Upper lobe of left lung (tissue), 6 donors: Measurements from ENCODE around the gene STK36. TPM values are rescaled to one million over a fixed set of nuclear protein-coding genes. Genes with fewer than 3 reads are reported as not detected.

Source experiments
- ATAC-seq, 2 donors: fragments of 200-7000 bp; cut with Tn5 transposase; one replicate each; pipeline ENCODE4 v1.9.1; 2022; ENCODE audit warnings: mild to moderate bottlenecking in 2 of 2, moderate library complexity in 2 of 2; ENCODE audit not compliant: low FRiP score in 2 of 2
- DNase-seq, 2 donors: peaks; one replicate each; pipeline ENCODE4 v3.0.0-alpha.2; 2019 to 2020
- H3K27ac ChIP-seq, 4 donors: fragments of 200-600 bp; sonication (generic); one replicate each; pipeline ENCODE4 v1.5.1; 2016 to 2019
- H3K27me3 ChIP-seq, 4 donors: fragments of 200-600 bp; sonication (generic); one replicate each; pipeline ENCODE4 v1.5.1; 2017 to 2019
- H3K36me3 ChIP-seq, 4 donors: fragments of 200-600 bp; sonication (generic); one replicate each; pipeline ENCODE4 v1.5.1; 2016 to 2019
- H3K4me1 ChIP-seq, 4 donors: fragments of 200-600 bp; sonication (generic); one replicate each; pipeline ENCODE4 v1.5.1; 2018 to 2019
- H3K4me3 ChIP-seq, 4 donors: fragments of 200-600 bp; sonication (generic); one replicate each; pipeline ENCODE4 v1.5.1; 2017 to 2019; ENCODE audit warnings: mild to moderate bottlenecking in 2 of 4, moderate library complexity in 1 of 4
- H3K9me3 ChIP-seq, 4 donors: fragments of 200-600 bp; sonication (generic); one replicate each; pipeline ENCODE4 v1.5.1; 2018 to 2019
- CTCF ChIP-seq, 6 experiments: fragments of 450-650 bp in 4 of 6; fragments of 200-600 bp in 2 of 6; sonication (generic) in 2 of 6; IDR thresholded peaks; one replicate each; pipeline ENCODE4 v1.5.1; 2016 to 2019; ENCODE audit warnings: antibody characterized with exemption in 6 of 6
- EP300 ChIP-seq, 4 donors: sonication (generic); formaldehyde crosslinking; IDR thresholded peaks; one replicate each; pipeline ENCODE4 v1.5.1; 2017; ENCODE audit warnings: antibody characterized with exemption in 4 of 4, control low read depth in 2 of 4
- POLR2A ChIP-seq, 4 donors: fragments of 450-650 bp; IDR thresholded peaks; one replicate each; pipeline ENCODE4 v1.5.1; 2016 to 2017; ENCODE audit warnings: antibody characterized with exemption in 4 of 4, mild to moderate bottlenecking in 2 of 4
- POLR2AphosphoS5 ChIP-seq, 2 donors: sonication (generic); formaldehyde crosslinking; IDR thresholded peaks; one replicate each; pipeline ENCODE4 v1.5.1; 2017; ENCODE audit warnings: antibody characterized with exemption in 2 of 2
- WGBS, 2 donors: methylation state at CpG; one replicate each; pipeline ENCODE4 v1.1.5; 2017 to 2018; 5-methylcytosine and 5-hydroxymethylcytosine counted together
- total RNA-seq, 6 donors: library from RNA; depleted of rRNA in 4 of 6; stranded (reverse); fragments of >200 nt in 4 of 6; gene quantifications; one replicate each; pipeline versions ENCODE4 v1.1.0 to v1.2.1, GENCODE V29; 2016 to 2021
- donor health status: DM: no; HTN: no; CAD: no; lungs with moderate emphysema.
- donor health status: DM: no; HTN: yes; CAD: no; lungs with severe emphysema.

The STK36 gene
- total RNA-seq, 6 donors from 2014 or later, result 21.3 to 153 (median 36.8) TPM

GRCh38 chr2:218703341-218703740, 31.5 kb downstream of the STK36 start:
- H3K27ac ChIP-seq, result no peak overlapping the region
- TF ChIP-seq EP300 (IDR thresholded peaks at IDR 0.05) (no peak), POLR2A (IDR thresholded peaks at IDR 0.05) (no peak)
- DNase-seq (no peak), ATAC-seq (no peak)
- no peaks in the 10 kb centered on the region for H3K4me1 ChIP-seq
- WGBS, 2 donors, result 68 to 85% methylated on average over 4 of the region's 4 CpGs
- H3K27me3 ChIP-seq, result no peaks in the 10 kb centered on the region
- no peaks in the 10 kb centered on the region for H3K9me3 ChIP-seq
- no peak overlapping the region for H3K4me3 ChIP-seq
- H3K36me3 ChIP-seq, result peaks cover 0 to 23% (median 6%) of the 10 kb centered on the region in 4 donors

- WGBS, 2 donors, result 86 to 90% methylated on average over 4 of the region's 4 CpGs
- Histone ChIP-seq H3K9me3 (no peaks in the 10 kb centered on the region), H3K27me3 (no peaks in the 10 kb centered on the region), H3K27ac (no peak overlapping the region), H3K4me1 (peaks cover 8 to 13% (median 10%) of the 10 kb centered on the region in 4 donors), H3K4me3 (no peak overlapping the region), H3K36me3 (no peaks in the 10 kb centered on the region)
- ATAC-seq (no peak), DNase-seq (no peak)
- TF ChIP-seq POLR2A (IDR thresholded peaks at IDR 0.05) (no peak), POLR2AphosphoS5 (IDR thresholded peaks at IDR 0.05) (no peak), CTCF (IDR thresholded peaks at IDR 0.05) (no peak), EP300 (IDR thresholded peaks at IDR 0.05) (no peak)
These were observed 36.2 kb downstream of the STK36 start for GRCh38 chr2:218708086-218708485.

GRCh38 chr2:218709908-218710307, 38.0 kb downstream of the STK36 start:
- Histone ChIP-seq H3K4me1 (peaks cover 9 to 15% (median 12%) of the 10 kb centered on the region in 4 donors), H3K27ac (no peak overlapping the region), H3K27me3 (no peaks in the 10 kb centered on the region), H3K9me3 (no peaks in the 10 kb centered on the region), H3K4me3 (peak overlapping the region in 1 of 4 donors; percentile 68), H3K36me3 (no peaks in the 10 kb centered on the region)
- DNase-seq (no peak), ATAC-seq (no peak)
- WGBS, 2 donors, result 85 to 86% methylated on average over 8 of the region's 8 CpGs
- TF ChIP-seq POLR2A (IDR thresholded peaks at IDR 0.05), result no peak
- no peak for TF ChIP-seq POLR2AphosphoS5 (IDR thresholded peaks at IDR 0.05)
- no peak for TF ChIP-seq EP300 (IDR thresholded peaks at IDR 0.05)
- no peak for TF ChIP-seq CTCF (IDR thresholded peaks at IDR 0.05)

GRCh38 chr2:218710334-218710686, 38.4 kb downstream of the STK36 start:
- WGBS, 2 donors, result 53 to 55% methylated on average over 14 of the region's 14 CpGs
- no peak for ATAC-seq
- Histone ChIP-seq H3K36me3 (no peaks in the 10 kb centered on the region), H3K4me1 (peaks cover 9 to 15% (median 12%) of the 10 kb centered on the region in 4 donors), H3K9me3 (no peaks in the 10 kb centered on the region), H3K4me3 (peak overlapping the region in 3 of 4 donors; percentile 68 to 88 (median 85)), H3K27me3 (no peaks in the 10 kb centered on the region), H3K27ac (peak overlapping the region in 2 of 4 donors; percentile 81 to 94)
- TF ChIP-seq CTCF (IDR thresholded peaks at IDR 0.05), result no peak
- no peak for DNase-seq

- peak within 1 kb of the TSS; percentile 80 to 95 (median 88) for H3K27ac ChIP-seq
- DNase-seq (peak; percentile 99), ATAC-seq (peak; percentile 99 to 100)
- TF ChIP-seq POLR2A (IDR thresholded peaks at IDR 0.05) (peak in 3 of 4 donors; percentile 26 to 76 (median 29)), CTCF (IDR thresholded peaks at IDR 0.05) (peak; percentile 76 to 97 (median 96)), EP300 (IDR thresholded peaks at IDR 0.05) (peak in 1 of 4 donors; percentile 38), POLR2AphosphoS5 (IDR thresholded peaks at IDR 0.05) (peak; percentile 61 to 85)
- H3K27me3 ChIP-seq, result no peaks in the 10 kb centered on the region
- peaks cover 9 to 15% (median 12%) of the 10 kb centered on the region in 4 donors for H3K4me1 ChIP-seq
- H3K4me3 ChIP-seq, result peak within 1 kb of the TSS; percentile 60 to 88 (median 76)
- WGBS, 2 donors, result 0 to 1% methylated on average over 15 to 65 of the region's 74 CpGs
- H3K9me3 ChIP-seq, result no peaks in the 10 kb centered on the region
- H3K36me3 ChIP-seq, result peaks cover 0 to 2% (median under 1%) of the 10 kb centered on the region in 4 donors
These were observed 39.0 kb downstream of the STK36 start, which contains the start of gene TTLL4 for GRCh38 chr2:218710687-218711549. TTLL4 (plus strand) TSS chr2:218710835; CDS start chr2:218737677, 26,842 bp downstream.
